Vagina (tissue), 2 donors: ENCODE results near the gene HYAL2.

ENCODE experiments used
- POLR2A ChIP-seq, 2 donors: fragments of 450-650 bp; IDR thresholded peaks; one replicate each; pipeline ENCODE4 v1.6.1; 2017; ENCODE audit warnings: antibody characterized with exemption in 2 of 2, mild to moderate bottlenecking in 2 of 2, moderate library complexity in 2 of 2
- TF ChIP-seq, protein P1 (sequence below), 3 experiments: fragments of 450-650 bp in 2 of 3; fragments of 200-600 bp in 1 of 3; sonication (generic) in 1 of 3; IDR thresholded peaks; one replicate each; pipeline ENCODE4 v1.5.1; 2017 to 2019; ENCODE audit warnings: antibody characterized with exemption in 3 of 3, mild to moderate bottlenecking in 2 of 3, moderate library complexity in 2 of 3

DNA sequence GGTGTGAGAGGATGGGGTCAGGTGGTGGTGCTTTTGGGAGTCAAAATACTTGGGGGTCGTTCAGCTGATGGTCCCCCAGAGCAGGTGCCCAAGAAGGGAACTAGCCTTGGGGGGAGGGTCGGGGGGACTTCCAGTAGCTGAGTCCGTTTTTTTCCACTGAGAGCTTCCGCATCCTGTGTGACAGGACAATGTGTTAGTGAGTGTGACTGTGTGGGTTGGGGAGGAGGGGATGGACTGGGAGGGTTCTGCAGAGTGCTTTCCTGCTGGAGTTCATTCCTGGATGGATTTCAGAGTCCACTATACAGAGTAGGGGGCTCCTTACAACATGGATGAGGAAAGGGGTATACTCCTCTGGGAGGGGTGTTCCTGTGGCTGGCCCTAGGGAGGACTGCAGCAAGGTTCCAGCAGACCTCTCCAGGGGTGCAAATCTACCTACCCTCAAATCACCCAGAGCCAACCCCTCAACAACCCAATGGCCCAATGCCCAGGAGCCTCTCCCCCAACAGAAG, 601 bp upstream of the HYAL2 start:
- TF ChIP-seq, protein P1, sequence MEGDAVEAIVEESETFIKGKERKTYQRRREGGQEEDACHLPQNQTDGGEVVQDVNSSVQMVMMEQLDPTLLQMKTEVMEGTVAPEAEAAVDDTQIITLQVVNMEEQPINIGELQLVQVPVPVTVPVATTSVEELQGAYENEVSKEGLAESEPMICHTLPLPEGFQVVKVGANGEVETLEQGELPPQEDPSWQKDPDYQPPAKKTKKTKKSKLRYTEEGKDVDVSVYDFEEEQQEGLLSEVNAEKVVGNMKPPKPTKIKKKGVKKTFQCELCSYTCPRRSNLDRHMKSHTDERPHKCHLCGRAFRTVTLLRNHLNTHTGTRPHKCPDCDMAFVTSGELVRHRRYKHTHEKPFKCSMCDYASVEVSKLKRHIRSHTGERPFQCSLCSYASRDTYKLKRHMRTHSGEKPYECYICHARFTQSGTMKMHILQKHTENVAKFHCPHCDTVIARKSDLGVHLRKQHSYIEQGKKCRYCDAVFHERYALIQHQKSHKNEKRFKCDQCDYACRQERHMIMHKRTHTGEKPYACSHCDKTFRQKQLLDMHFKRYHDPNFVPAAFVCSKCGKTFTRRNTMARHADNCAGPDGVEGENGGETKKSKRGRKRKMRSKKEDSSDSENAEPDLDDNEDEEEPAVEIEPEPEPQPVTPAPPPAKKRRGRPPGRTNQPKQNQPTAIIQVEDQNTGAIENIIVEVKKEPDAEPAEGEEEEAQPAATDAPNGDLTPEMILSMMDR (IDR thresholded peaks at IDR 0.05), result no peak
- no peak for TF ChIP-seq POLR2A (IDR thresholded peaks at IDR 0.05)
